Aorta (tissue), 5 donors: ENCODE measurements around the gene ULK2. TPM values are rescaled to one million over a fixed set of nuclear protein-coding genes. Genes with fewer than 3 reads are reported as not detected.
A peak's percentile ranks its signal among the peaks of the same experiment; 100 is the strongest.

Source experiments
- ATAC-seq: fragments of 200-7000 bp; cut with Tn5 transposase; one replicate; pipeline ENCODE4 v1.9.1; 2022; ENCODE audit warnings: moderate library complexity; ENCODE audit not compliant: low FRiP score
- DNase-seq, 2 donors: peaks; one replicate each; pipeline ENCODE4 v3.0.0-alpha.2; 2020
- H3K27ac ChIP-seq, 2 donors: one replicate each; pipeline ENCODE4 v1.5.1; 2013; ENCODE audit warnings: low read length in 2 of 2, mild to moderate bottlenecking in 2 of 2, moderate library complexity in 2 of 2, control low read depth in 1 of 2, inconsistent platforms in 1 of 2, low read depth in 1 of 2
- H3K27me3 ChIP-seq, 2 donors: one replicate each; pipeline ENCODE4 v1.6.1; 2013; ENCODE audit warnings: control low read depth in 1 of 2, low read length in 1 of 2, mild to moderate bottlenecking in 1 of 2, moderate library complexity in 1 of 2; ENCODE audit not compliant: insufficient read depth in 2 of 2, control insufficient read depth in 1 of 2
- H3K36me3 ChIP-seq, 2 donors: one replicate each; pipeline ENCODE4 v1.6.1; 2013; ENCODE audit warnings: control low read depth in 1 of 2, low read length in 1 of 2, mild to moderate bottlenecking in 1 of 2; ENCODE audit not compliant: insufficient read depth in 2 of 2, control insufficient read depth in 1 of 2
- H3K4me1 ChIP-seq, 2 donors: one replicate each; pipeline ENCODE4 v1.6.1; 2013; ENCODE audit warnings: low read length in 2 of 2, control low read depth in 1 of 2, mild to moderate bottlenecking in 1 of 2, moderate library complexity in 1 of 2; ENCODE audit not compliant: insufficient read depth in 2 of 2, control insufficient read depth in 1 of 2
- H3K4me3 ChIP-seq, 2 donors: one replicate each; pipeline ENCODE4 v1.5.1; 2013; ENCODE audit warnings: low read length in 2 of 2, control low read depth in 1 of 2, mild to moderate bottlenecking in 1 of 2
- H3K9me3 ChIP-seq: one replicate; pipeline ENCODE4 v1.6.1; 2013; ENCODE audit warnings: mild to moderate bottlenecking, low read length; ENCODE audit not compliant: control insufficient read depth
- WGBS, 2 donors: extraction: QIAGEN DNeasy Blood & Tissue Kit; methylation state at CpG; one replicate each; pipeline ENCODE4 v1.1.7; 2013; 5-methylcytosine and 5-hydroxymethylcytosine counted together
- intact Hi-C, 2 donors: fragments of 100-400 bp; cut with DNase I; formaldehyde crosslinking; loops; one replicate each; pipeline versions ENCODE4 v1.14.2 to v1.15.0; 2022
- polyA plus RNA-seq, 2 donors: library from polyadenylated mRNA; stranded (reverse); fragments of 200-250 nt; gene quantifications; one replicate each; pipeline ENCODE4 v1.2.3, GENCODE V29; 2013
- total RNA-seq, 2 donors: library from RNA; stranded (reverse); fragmentation: NEBNext Ultra II Directional; extraction: Animal tissue kit (Norgen Biotek cat#: 25700); gene quantifications; one replicate each; pipeline ENCODE4 v1.2.1, GENCODE V29; 2021
- donor health status: healthy with polysubstance abuse.
- donor health status: Bipolar disorder and iron deficiency.
- donor health status: DM: no; HTN: no; CAD: no.
- donor health status: DM: no; HTN: no; CAD: no.
- donor health status: DM: yes; HTN: yes; CAD: no.

Gene ULK2
- total and polyA plus RNA-seq, 4 donors: 5.6 to 28.9 (median 16.8) TPM

DNA sequence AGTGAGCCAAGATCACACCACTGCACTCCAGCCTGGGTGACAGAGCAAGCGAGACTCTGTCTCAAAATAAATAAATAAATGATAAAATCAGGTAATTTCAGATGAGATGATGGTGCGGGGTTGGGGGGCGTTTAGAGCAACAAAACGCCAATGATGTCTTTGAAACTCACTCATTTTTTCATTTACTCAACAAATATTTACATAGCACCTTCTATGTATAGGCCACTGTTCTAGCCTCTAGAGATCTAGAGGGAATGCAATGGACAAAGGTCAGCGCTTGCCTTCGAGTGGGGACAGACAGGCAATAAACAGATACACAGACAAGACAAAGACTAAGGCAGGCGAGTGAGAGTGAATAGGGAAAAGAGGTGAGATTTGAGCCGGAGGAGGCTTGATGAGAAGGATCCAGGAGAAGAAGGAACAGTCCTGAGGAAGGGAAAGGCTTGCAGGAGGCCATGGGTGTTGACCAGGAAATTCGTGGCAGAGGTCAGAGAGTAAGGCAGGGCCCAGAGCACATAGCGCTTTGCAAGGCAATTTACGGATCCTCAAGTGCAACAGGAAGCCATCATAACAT is 133.7 kb downstream of the ULK2 start:
- no peak overlapping the region for H3K27ac ChIP-seq
- no peak overlapping the region for H3K4me3 ChIP-seq
- 85 to 89% methylated on average over 11 of the region's 11 CpGs for whole genome bisulfite sequencing, 2 donors

GRCh38 chr17:19731626-19732025 is 136.1 kb downstream of the ULK2 start:
- WGBS, 2 donors: 94 to 97% methylated on average over 11 of the region's 11 CpGs
- DNase-seq (peak in 1 of 2 donors; percentile 37), ATAC-seq (no peak)
- Histone ChIP-seq H3K9me3 (no peaks in the 10 kb centered on the region), H3K27ac (no peak overlapping the region), H3K4me1 (peaks cover 0 to 2% of the 10 kb centered on the region in 2 donors), H3K36me3 (no peaks in the 10 kb centered on the region), H3K4me3 (no peak overlapping the region), H3K27me3 (no peaks in the 10 kb centered on the region)
- intact Hi-C loops: no loop called here

More for the DNA sequence above, 133.7 kb downstream of the ULK2 start:
- Histone ChIP-seq H3K27me3 (no peaks in the 10 kb centered on the region), H3K9me3 (no peaks in the 10 kb centered on the region), H3K36me3 (no peaks in the 10 kb centered on the region), H3K4me1 (no peaks in the 10 kb centered on the region)
- intact Hi-C loops: no loop called here
- DNase-seq: no peak
- ATAC-seq: no peak

DNA sequence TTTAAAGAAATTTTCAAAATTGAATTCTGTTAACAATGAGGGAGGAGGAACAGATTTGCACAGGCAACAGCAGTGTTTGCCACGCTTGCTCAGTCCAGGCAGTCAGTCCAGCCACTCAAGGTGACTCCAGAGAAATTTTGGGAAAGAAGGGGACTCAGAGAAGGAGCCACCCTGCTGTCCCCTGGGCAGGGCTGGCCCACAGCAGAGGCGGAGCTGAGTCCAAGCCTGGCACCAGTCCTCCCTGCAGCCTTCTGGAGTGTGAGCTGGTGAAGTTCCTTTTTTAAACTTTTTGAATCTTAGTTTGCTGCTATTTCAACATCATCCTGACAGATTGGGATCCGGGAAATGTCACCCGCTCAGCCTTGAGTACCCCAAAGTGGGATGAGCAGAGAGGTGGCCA is 136.9 kb downstream of the ULK2 start:
- Histone ChIP-seq H3K9me3 (no peaks in the 10 kb centered on the region), H3K27me3 (no peaks in the 10 kb centered on the region), H3K4me1 (peaks cover 0 to 2% of the 10 kb centered on the region in 2 donors), H3K36me3 (no peaks in the 10 kb centered on the region), H3K4me3 (no peak overlapping the region), H3K27ac (no peak overlapping the region)
- intact Hi-C loops: no loop called here
- 42 to 45% methylated on average over 4 of the region's 4 CpGs for WGBS, 2 donors
- DNase-seq: peak in 1 of 2 donors; percentile 55
- no peak for ATAC-seq

- WGBS, 2 donors: 96 to 97% methylated on average over 6 of the region's 6 CpGs
- H3K27me3 ChIP-seq: no peaks in the 10 kb centered on the region
- intact Hi-C loops: no loop called here
- H3K4me1 ChIP-seq: peaks cover 0 to 2% of the 10 kb centered on the region in 2 donors
- ATAC-seq (no peak), DNase-seq (no peak)
- H3K9me3 ChIP-seq: no peaks in the 10 kb centered on the region
- no peaks in the 10 kb centered on the region for H3K36me3 ChIP-seq
- H3K27ac ChIP-seq: no peak overlapping the region
- no peak overlapping the region for H3K4me3 ChIP-seq
Observed at GRCh38 chr17:19729900-19730299, 137.8 kb downstream of the ULK2 start.

DNA sequence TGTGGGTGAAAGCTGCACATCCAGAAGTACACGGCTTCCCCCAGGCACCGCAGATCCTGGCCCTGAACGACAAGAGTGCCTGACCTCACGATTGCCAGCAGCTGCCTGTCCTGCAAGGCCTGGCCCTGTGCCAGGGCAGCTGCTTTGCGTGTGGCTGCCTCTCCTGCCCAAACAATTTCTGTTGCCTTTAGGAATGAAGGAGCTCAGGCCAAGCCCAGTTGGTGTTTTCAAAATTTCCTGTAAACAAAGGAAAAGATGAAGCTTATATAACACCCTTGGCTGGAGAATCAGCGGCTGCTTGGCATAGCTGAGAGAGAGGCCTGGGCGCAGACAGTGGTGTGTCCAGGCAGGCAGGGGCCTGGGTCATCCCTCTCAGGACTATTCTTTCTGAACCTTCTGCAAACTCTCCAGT is 139.6 kb downstream of the ULK2 start:
- peak; percentile 87 to 93 for DNase-seq
- no peaks in the 10 kb centered on the region for H3K27me3 ChIP-seq
- intact Hi-C loops: no loop called here
- no peaks in the 10 kb centered on the region for H3K9me3 ChIP-seq
- H3K36me3 ChIP-seq: no peaks in the 10 kb centered on the region
- no peak overlapping the region for H3K4me3 ChIP-seq
- H3K27ac ChIP-seq: peak overlapping the region in 1 of 2 donors; percentile 83
- H3K4me1 ChIP-seq: peaks cover 0 to 2% of the 10 kb centered on the region in 2 donors
- ATAC-seq: peak; percentile 77
- WGBS, 2 donors: 1 to 4% methylated on average over 7 of the region's 7 CpGs

GRCh38 chr17:19727501-19728078 is 140.1 kb downstream of the ULK2 start:
- H3K27me3 ChIP-seq: no peaks in the 10 kb centered on the region
- no peak overlapping the region for H3K4me3 ChIP-seq
- 50 to 55% methylated on average over 4 of the region's 4 CpGs for WGBS, 2 donors
- DNase-seq: no peak
- H3K36me3 ChIP-seq: no peaks in the 10 kb centered on the region
- no peaks in the 10 kb centered on the region for H3K9me3 ChIP-seq
- intact Hi-C loops: no loop called here
- peak overlapping the region in 1 of 2 donors; percentile 83 for H3K27ac ChIP-seq
- peaks cover 0 to 2% of the 10 kb centered on the region in 2 donors for H3K4me1 ChIP-seq
- ATAC-seq: peak; percentile 76

DNA sequence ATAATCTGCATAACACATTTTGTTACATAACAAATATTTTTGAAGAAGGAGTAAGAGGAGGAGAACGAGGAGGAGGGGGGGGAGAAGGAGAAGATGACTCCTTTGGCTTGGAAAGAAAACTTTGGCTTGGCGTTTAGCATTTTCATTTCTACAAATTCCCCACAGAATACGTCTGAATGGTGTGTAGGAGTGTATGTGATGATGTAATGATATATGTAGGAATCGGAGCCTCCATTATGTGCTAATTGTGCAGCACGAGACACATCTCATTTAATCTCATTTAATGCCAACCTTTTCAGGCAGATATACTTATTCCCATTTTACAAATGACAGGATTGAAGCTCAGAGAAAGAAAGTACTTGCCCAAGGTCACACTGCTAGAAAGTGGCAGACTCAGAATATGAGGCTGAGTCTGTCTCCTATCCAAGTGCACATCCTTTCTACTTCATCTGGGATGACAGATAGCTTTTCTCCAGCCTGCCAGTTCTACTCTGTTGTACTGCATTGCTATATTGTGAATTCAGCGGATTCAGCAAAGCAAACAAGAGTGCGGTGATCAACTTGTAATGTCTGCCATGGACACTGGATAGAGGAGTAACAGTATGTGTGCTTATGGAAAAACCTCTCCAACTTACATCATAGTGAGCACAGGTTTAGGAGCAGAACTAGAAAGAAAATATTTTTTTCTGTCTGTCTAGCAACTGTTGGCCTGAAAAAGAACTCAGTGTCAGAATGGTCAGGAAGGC is 140.9 kb downstream of the ULK2 start:
- Histone ChIP-seq H3K36me3 (no peaks in the 10 kb centered on the region), H3K27ac (peak overlapping the region in 1 of 2 donors; percentile 16), H3K9me3 (no peaks in the 10 kb centered on the region), H3K27me3 (no peaks in the 10 kb centered on the region), H3K4me3 (no peak overlapping the region), H3K4me1 (peaks cover 0 to 2% of the 10 kb centered on the region in 2 donors)
- ATAC-seq (no peak), DNase-seq (no peak)
- WGBS, 2 donors: 90 to 95% methylated on average over 7 of the region's 7 CpGs
- intact Hi-C loops: no loop called here

- intact Hi-C loops: no loop called here
- 96 to 98% methylated on average over 5 of the region's 5 CpGs for WGBS, 2 donors
- Histone ChIP-seq H3K27ac (no peak overlapping the region), H3K27me3 (no peaks in the 10 kb centered on the region), H3K9me3 (no peaks in the 10 kb centered on the region), H3K36me3 (no peaks in the 10 kb centered on the region), H3K4me3 (no peak overlapping the region), H3K4me1 (peaks cover 0 to 2% of the 10 kb centered on the region in 2 donors)
- ATAC-seq: no peak
- no peak for DNase-seq
Observed at GRCh38 chr17:19725486-19725885, 142.2 kb downstream of the ULK2 start.
